Activated CD8-positive, alpha-beta memory T cell treated with anti-CD3 and anti-CD28 coated beads for 36 hours (primary cell): Measurements from ENCODE around the gene LRRTM4. TPM values are rescaled to one million over a fixed set of nuclear protein-coding genes. Genes with fewer than 3 reads are reported as not detected.
"Not testable (repeated sequence)": the region's sequence is repeated elsewhere in the genome, so short reads cannot be mapped to it uniquely, and the experiment has no call there.

Source experiments
- CTCF ChIA-PET: fragments of 350-600 bp; sonication (Branson Sonifier 250); formaldehyde crosslinking; loops from one replicate; lab custom pipeline; 2021; ENCODE audit warnings: antibody characterized with exemption; lab: Charles Lee
- POLR2A ChIA-PET: fragments of 350-600 bp; sonication (Branson Sonifier 250); formaldehyde crosslinking; loops from one replicate; lab custom pipeline; 2021; ENCODE audit warnings: antibody characterized with exemption; lab: Charles Lee
- total RNA-seq, 2 experiments: library from RNA; stranded (reverse); gene quantifications; one replicate each; pipeline ENCODE4 v1.2.3, GENCODE V29; 2021

The LRRTM4 gene
- total RNA-seq, 2 experiments from 2014 or later = not detected

DNA sequence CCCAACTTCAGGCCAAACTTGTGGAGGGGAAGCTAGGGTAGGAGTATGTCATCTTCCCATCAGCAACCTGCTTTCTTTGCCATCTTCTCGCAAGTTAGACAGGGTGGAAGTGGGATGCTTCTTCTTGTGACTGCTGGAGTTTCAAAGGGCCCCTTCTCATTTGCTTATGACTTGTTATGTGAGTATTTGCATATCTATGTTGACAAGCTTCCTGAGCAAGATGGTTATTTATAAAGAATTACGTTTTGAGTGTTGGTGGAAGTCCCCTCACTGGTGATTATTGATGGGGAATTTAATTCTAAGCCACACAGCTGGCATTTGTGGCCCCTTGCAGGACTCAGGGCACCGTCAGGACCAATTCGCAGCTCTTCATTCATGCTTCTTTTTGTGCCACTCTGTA, 791.0 kb downstream of the LRRTM4 start:
- ChIA-PET CTCF (no interaction called here), POLR2A (interaction anchor here (0.6 kb wide), 1 partner anchor 9 kb away, joined by 5 read pairs; no protein-coding TSS in a partner anchor)

DNA sequence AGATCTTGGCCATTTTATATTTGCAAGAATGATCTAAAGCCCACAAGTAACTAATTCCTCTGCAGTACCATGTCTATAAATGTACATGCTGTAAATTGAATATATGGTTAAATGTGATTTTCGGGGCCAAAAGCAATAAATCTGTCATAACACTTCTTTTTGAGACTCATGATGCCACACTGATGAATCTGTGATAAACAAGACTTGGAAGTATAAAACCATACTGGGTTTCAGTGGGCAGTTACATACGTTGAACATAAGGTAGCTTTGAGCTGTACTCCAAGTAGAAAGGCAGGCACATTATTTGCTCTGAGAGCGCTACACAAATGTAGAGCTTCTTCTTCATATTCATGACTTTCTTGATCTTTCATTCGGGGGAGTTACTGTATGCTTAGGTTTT, 792.2 kb downstream of the LRRTM4 start:
- ChIA-PET POLR2A (no interaction called here), CTCF (no interaction called here)

DNA sequence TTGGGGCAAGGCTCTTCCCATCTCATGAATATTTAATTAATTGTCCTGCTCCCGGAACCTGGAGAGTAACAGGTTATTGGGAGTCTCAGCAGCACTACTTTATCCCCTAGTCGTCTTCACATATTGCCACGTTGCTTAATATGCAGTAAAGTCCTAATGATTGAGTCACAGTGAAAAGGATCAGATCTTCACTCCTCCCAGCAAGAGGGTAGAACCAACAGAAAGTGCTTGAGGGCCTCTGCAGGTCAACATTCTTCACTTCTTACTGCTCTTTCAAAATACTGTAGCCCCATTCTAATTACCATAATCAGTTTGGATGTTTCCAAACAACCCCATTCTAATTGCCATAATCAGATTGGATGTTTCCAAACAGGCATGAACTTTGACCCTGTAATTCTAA, 801.0 kb downstream of the LRRTM4 start:
- ChIA-PET CTCF (no interaction called here), POLR2A (no interaction called here)

- POLR2A ChIA-PET = no interaction called here
- CTCF ChIA-PET = no interaction called here
Observed at GRCh38 chr2:76713312-76713711, 808.9 kb downstream of the LRRTM4 start.

DNA sequence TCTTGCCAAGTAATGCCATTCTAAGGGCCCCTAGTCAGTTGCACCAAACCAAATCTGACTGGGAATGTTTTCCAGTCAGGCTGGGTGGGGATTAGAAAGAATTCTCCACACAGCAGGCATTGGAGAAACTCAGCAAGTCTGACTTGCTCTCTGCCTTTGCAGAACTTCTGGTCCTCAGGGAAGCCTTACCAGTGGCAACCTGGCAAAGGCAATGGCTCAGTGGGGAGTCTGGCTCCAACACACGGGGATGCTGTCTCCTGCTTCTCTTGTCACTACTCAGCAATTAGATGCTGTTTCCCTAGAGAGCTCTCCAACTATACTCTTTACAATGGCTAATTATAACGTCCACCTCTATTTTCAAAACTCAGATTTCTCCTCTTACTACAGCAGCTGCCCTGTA, 810.7 kb downstream of the LRRTM4 start:
- CTCF ChIA-PET = no interaction called here
- POLR2A ChIA-PET = no interaction called here

DNA sequence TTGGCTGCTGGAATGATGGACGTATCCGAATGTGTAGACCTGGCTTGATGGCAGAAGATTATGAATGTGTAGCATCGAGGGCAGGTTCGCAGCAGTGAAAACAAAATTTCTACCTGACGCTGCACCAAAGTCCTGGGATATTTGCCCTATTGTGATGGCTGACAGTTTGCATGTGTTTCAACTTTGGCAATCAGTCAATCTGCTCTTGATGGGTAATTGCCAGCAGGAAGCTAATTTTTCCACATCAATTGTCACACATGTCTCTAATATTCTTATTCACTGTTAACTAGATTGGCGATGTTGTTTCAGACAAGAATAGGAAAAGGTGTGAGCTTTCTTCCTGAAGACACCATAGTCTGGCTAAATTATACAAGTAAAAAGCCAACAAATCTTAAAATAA, 821.3 kb downstream of the LRRTM4 start:
- ChIA-PET POLR2A (no interaction called here), CTCF (no interaction called here)

- POLR2A ChIA-PET = interaction anchor here (0.7 kb wide), 1 partner anchor 237 kb away, joined by 3 read pairs; no protein-coding TSS in a partner anchor
- CTCF ChIA-PET = not testable (repeated sequence)
Observed at GRCh38 chr2:76697998-76698713, 824.0 kb downstream of the LRRTM4 start.
